HepG2 (cell line): Measurements from ENCODE around the gene TEDC1. TPM values are rescaled to one million over a fixed set of nuclear protein-coding genes. Genes with fewer than 3 reads are reported as not detected.

Experiments
- BCL6 ChIP-seq: IDR thresholded peaks from 2 replicates; pipeline ENCODE4 v1.6.1; 2016; ENCODE audit warnings: missing genetic modification reagents, missing compliant biosample characterization
- CEBPG ChIP-seq: IDR thresholded peaks from 2 replicates; pipeline ENCODE4 v1.6.1; 2016
- DMAP1 ChIP-seq: IDR thresholded peaks from 2 replicates; pipeline ENCODE4 v1.6.1; 2016
- DZIP1 ChIP-seq: sonication (generic); formaldehyde crosslinking; IDR thresholded peaks from 2 replicates; pipeline ENCODE4 v1.5.0; 2020; ENCODE audit warnings: mild to moderate bottlenecking, missing genetic modification reagents
- PLRG1 ChIP-seq: fragments of 450-650 bp; conservative IDR thresholded peaks from 2 replicates; pipeline ENCODE4 v1.6.1; 2016
- REL ChIP-seq: sonication (generic); formaldehyde crosslinking; conservative IDR thresholded peaks from 2 replicates; pipeline ENCODE4 v1.8.0; 2022; ENCODE audit warnings: mild to moderate bottlenecking, missing genetic modification reagents, moderate library complexity
- SALL1 ChIP-seq: sonication (generic); formaldehyde crosslinking; IDR thresholded peaks from 2 replicates; pipeline ENCODE4 v1.8.0; 2022; ENCODE audit warnings: mild to moderate bottlenecking, missing genetic modification reagents
- ZFP36L1 ChIP-seq: sonication (generic); formaldehyde crosslinking; IDR thresholded peaks from 2 replicates; pipeline ENCODE4 v1.8.0; 2022; ENCODE audit warnings: mild to moderate bottlenecking, missing genetic modification reagents, moderate library complexity
- ZKSCAN5 ChIP-seq: sonication (generic); formaldehyde crosslinking; IDR thresholded peaks from 2 replicates; pipeline ENCODE4 v1.5.1; 2020; ENCODE audit warnings: mild to moderate bottlenecking, missing genetic modification reagents
- ZNF121 ChIP-seq: sonication (generic); formaldehyde crosslinking; IDR thresholded peaks from 2 replicates; pipeline ENCODE4 v1.5.0; 2020; ENCODE audit warnings: mild to moderate bottlenecking, missing genetic modification reagents
- ZNF235 ChIP-seq: sonication (generic); formaldehyde crosslinking; IDR thresholded peaks from 2 replicates; pipeline ENCODE4 v1.8.1; 2023; ENCODE audit warnings: mild to moderate bottlenecking, missing genetic modification reagents, borderline replicate concordance
- ZNF501 ChIP-seq: sonication (generic); formaldehyde crosslinking; IDR thresholded peaks from 2 replicates; pipeline ENCODE4 v1.5.1; 2020; ENCODE audit warnings: mild to moderate bottlenecking, moderate library complexity, missing genetic modification reagents
- ZNF556 ChIP-seq: sonication (generic); formaldehyde crosslinking; IDR thresholded peaks from 2 replicates; pipeline ENCODE4 v1.4.0; 2020; ENCODE audit warnings: mild to moderate bottlenecking, missing genetic modification reagents, borderline replicate concordance
- ZNF576 ChIP-seq: sonication (generic); formaldehyde crosslinking; IDR thresholded peaks from 2 replicates; pipeline ENCODE4 v1.4.0; 2020; ENCODE audit warnings: mild to moderate bottlenecking, missing genetic modification reagents
- ZNF747 ChIP-seq: sonication (generic); formaldehyde crosslinking; IDR thresholded peaks from 2 replicates; pipeline ENCODE4 v1.8.1; 2023; ENCODE audit warnings: missing genetic modification reagents, mild to moderate bottlenecking, borderline replicate concordance
- polyA plus RNA-seq, 8 experiments: library from polyadenylated mRNA; depleted of rRNA in 3 of 8; stranded (reverse) in 7 of 8; unstranded in 1 of 8; fragments of >200 nt; fragmentation: Illumina TruSeq in 4 of 8; extraction: Trizol in 4 of 8; gene quantifications; 2 replicates each; pipeline versions ENCODE4 v1.2.1 to v1.2.3, GENCODE V29; 2011 to 2016; ENCODE audit warnings: low read depth in 4 of 8, missing spikeins in 1 of 8, mixed read lengths in 1 of 8; ENCODE audit not compliant: insufficient read depth in 1 of 8
- total RNA-seq, 5 experiments: library from RNA; depleted of rRNA; stranded (reverse); fragments of >200 nt; fragmentation: Illumina TruSeq; extraction: Trizol; gene quantifications; 2 replicates each; pipeline ENCODE4 v1.2.3, GENCODE V29; 2016; ENCODE audit warnings: low read depth in 1 of 5
- TF ChIP-seq, protein P1 (sequence below): IDR thresholded peaks from 2 replicates; pipeline ENCODE4 v1.6.1; 2016; ENCODE audit warnings: mild to moderate bottlenecking
- TF ChIP-seq, protein P2 (sequence below): sonication (generic); formaldehyde crosslinking; IDR thresholded peaks from 2 replicates; pipeline ENCODE4 v1.4.0; 2020; ENCODE audit warnings: missing genetic modification reagents, low read depth, mild to moderate bottlenecking, borderline replicate concordance
- TF ChIP-seq, protein P3 (sequence below): sonication (generic); formaldehyde crosslinking; IDR thresholded peaks from 2 replicates; pipeline ENCODE4 v1.5.1; 2020; ENCODE audit warnings: mild to moderate bottlenecking, moderate library complexity, missing genetic modification reagents
- TF ChIP-seq, protein P4 (sequence below): sonication (generic); formaldehyde crosslinking; conservative IDR thresholded peaks from 2 replicates; pipeline ENCODE4 v1.4.0; 2020; ENCODE audit warnings: missing genetic modification reagents

Gene TEDC1
- total and polyA plus RNA-seq, 2 of the 13 experiments (the other 11 are each of a cell fraction or from before 2014, with no cell fraction given), result 5.7 to 27.4 TPM

DNA sequence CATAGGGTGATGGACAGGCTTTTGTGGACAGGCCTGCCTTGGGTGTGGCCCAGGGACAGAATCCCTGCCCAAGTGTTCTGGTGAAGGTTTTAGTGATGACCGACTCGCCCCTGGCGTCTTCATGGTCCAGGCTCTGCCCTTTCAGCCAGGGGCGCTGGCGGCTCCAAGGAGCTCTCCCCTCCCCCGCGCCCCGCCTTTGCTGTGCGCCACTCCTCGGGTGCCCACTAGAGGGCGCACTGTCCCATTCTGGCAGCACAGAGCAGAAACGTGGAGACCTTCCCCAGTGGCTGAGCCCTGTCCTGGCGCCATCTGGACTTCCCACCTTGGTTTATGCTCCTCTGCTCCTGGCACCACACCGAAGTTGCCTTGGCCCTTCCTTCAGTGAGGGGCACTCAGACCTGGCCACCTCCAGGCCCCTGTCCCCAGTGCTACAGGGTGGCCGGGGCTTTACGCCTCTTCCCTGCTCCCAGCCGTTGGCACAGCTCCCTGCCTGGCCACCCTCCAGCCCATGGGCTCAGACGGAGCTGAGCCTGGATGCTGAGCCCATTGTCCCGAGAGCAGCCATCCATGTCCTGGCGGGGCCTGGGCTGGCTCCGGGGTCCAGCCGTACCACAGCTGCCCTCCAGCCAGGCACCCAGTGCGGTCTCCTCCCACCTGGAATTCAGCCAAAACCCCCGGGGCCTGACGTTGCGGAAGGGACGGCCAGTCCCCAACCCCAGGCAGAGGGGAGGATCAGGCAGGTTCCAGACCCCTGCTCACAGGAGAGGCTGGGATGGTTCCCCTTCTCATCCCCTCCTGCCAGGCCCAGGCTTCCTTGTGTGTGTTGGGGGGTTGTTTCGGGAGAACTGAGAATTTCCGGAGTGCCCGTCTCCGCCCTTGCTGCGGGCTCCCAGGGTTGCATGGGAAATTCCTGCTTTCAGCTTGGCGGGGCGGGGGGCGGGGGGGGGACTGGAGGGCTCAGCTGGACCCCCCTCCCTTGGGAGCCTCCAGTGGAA is 9.9 kb upstream of the TEDC1 start (continued):
- TF ChIP-seq REL, result 0 out of 2 replicates have a peak, but pooled peaks have one; percentile 29
- no peak for TF ChIP-seq ZNF576 (CRISPR knock-in tag)
- TF ChIP-seq ZNF556 (CRISPR knock-in tag), result no peak
- TF ChIP-seq ZKSCAN5 (CRISPR knock-in tag), result 0 out of 2 replicates have a peak, but pooled peaks have one; percentile 30
- TF ChIP-seq, protein P1, sequence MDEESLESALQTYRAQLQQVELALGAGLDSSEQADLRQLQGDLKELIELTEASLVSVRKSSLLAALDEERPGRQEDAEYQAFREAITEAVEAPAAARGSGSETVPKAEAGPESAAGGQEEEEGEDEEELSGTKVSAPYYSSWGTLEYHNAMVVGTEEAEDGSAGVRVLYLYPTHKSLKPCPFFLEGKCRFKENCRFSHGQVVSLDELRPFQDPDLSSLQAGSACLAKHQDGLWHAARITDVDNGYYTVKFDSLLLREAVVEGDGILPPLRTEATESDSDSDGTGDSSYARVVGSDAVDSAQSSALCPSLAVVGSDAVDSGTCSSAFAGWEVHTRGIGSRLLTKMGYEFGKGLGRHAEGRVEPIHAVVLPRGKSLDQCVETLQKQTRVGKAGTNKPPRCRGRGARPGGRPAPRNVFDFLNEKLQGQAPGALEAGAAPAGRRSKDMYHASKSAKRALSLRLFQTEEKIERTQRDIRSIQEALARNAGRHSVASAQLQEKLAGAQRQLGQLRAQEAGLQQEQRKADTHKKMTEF (CRISPR knock-in tag), result peak; percentile 84
- TF ChIP-seq PLRG1, result no peak
- TF ChIP-seq BCL6, result 0 out of 2 replicates have a peak, but pooled peaks have one; percentile 23
- TF ChIP-seq ZNF501, result peak; percentile 82
- 0 out of 2 replicates have a peak, but pooled peaks have one; percentile 43 for TF ChIP-seq ZNF747 (CRISPR knock-in tag)
- no peak for TF ChIP-seq ZNF235
- TF ChIP-seq ZFP36L1 (CRISPR knock-in tag), result no peak
- no peak for TF ChIP-seq ZNF121 (CRISPR knock-in tag)
- TF ChIP-seq, protein P2, sequence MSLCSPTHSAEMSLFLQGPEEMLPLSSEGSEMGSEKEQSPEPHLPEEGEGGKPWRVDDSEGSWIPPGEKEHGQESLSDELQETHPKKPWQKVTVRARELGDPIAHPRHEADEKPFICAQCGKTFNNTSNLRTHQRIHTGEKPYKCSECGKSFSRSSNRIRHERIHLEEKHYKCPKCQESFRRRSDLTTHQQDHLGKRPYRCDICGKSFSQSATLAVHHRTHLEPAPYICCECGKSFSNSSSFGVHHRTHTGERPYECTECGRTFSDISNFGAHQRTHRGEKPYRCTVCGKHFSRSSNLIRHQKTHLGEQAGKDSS (CRISPR knock-in tag), result no peak; the same call in 1 of the 2 replicates
- peak; percentile 85; the same call in 1 of the 2 replicates for TF ChIP-seq DZIP1 (CRISPR knock-in tag)
- TF ChIP-seq, protein P3, sequence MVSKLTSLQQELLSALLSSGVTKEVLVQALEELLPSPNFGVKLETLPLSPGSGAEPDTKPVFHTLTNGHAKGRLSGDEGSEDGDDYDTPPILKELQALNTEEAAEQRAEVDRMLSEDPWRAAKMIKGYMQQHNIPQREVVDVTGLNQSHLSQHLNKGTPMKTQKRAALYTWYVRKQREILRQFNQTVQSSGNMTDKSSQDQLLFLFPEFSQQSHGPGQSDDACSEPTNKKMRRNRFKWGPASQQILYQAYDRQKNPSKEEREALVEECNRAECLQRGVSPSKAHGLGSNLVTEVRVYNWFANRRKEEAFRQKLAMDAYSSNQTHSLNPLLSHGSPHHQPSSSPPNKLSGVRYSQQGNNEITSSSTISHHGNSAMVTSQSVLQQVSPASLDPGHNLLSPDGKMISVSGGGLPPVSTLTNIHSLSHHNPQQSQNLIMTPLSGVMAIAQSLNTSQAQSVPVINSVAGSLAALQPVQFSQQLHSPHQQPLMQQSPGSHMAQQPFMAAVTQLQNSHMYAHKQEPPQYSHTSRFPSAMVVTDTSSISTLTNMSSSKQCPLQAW (CRISPR knock-in tag), result peak; percentile 85
- peak; percentile 65 for TF ChIP-seq SALL1
- TF ChIP-seq CEBPG (CRISPR knock-in tag), result peak; percentile 14; the same call in 1 of the 2 replicates
- 0 out of 2 replicates have a peak, but pooled peaks have one; percentile 39 for TF ChIP-seq DMAP1 (CRISPR knock-in tag)
- TF ChIP-seq, protein P4, sequence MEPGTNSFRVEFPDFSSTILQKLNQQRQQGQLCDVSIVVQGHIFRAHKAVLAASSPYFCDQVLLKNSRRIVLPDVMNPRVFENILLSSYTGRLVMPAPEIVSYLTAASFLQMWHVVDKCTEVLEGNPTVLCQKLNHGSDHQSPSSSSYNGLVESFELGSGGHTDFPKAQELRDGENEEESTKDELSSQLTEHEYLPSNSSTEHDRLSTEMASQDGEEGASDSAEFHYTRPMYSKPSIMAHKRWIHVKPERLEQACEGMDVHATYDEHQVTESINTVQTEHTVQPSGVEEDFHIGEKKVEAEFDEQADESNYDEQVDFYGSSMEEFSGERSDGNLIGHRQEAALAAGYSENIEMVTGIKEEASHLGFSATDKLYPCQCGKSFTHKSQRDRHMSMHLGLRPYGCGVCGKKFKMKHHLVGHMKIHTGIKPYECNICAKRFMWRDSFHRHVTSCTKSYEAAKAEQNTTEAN (CRISPR knock-in tag), result peak; percentile 16; the same call in 1 of the 2 replicates
